ENCODE measurements around the gene SCAF1. TPM values are rescaled to one million over a fixed set of nuclear protein-coding genes. Genes with fewer than 3 reads are reported as not detected.
A peak's percentile ranks its signal among the peaks of the same experiment; 100 is the strongest.

Gene SCAF1
- total and polyA plus RNA-seq, 9 of the 15 experiments (the other 6 are each of a cell fraction or from before 2014, with no cell fraction given), result 0.20 to 79.0 (median 4.9) TPM

DNA sequence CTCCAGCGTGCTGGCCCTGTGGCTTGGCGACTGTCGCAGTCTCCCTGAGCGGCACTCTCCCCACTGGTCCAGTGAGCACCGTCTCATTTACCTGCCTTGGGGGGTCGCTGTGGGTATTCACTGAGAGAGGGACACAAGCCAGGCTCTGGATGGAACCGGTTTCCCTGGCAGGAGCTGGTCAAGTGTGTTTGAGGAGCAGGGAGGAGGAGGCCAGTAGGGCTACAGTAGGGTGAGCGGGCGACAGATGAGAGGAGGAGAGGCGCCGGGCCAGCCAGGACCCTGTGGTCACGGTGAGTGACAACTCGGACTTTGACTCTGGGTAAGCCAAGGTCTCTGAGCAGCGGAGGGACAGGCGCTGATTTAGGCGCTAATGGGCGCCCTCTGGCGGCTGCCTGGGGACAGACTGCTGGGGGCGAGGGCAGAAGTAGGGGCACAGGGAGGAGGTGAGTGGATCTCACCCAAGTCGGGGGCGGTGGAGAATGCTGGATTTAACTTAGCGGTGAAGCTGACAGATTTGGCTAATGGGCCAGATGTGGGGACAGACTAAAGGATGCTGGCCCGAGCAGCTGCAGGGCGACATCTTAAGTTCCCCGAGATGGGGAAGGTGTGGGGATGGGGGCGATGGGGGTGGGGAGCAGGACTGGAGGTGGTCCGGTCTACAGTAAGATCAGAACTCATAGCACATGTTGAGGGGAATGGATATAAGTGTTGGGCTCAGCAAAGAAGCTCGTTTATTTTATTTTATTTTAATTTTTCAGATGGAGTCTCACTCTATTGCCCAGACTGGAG is 30.3 kb downstream of the SCAF1 start (continued):
- TF ChIP-seq, protein P1, sequence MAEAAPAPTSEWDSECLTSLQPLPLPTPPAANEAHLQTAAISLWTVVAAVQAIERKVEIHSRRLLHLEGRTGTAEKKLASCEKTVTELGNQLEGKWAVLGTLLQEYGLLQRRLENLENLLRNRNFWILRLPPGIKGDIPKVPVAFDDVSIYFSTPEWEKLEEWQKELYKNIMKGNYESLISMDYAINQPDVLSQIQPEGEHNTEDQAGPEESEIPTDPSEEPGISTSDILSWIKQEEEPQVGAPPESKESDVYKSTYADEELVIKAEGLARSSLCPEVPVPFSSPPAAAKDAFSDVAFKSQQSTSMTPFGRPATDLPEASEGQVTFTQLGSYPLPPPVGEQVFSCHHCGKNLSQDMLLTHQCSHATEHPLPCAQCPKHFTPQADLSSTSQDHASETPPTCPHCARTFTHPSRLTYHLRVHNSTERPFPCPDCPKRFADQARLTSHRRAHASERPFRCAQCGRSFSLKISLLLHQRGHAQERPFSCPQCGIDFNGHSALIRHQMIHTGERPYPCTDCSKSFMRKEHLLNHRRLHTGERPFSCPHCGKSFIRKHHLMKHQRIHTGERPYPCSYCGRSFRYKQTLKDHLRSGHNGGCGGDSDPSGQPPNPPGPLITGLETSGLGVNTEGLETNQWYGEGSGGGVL (CRISPR knock-in tag; IDR thresholded peaks at IDR 0.05), result no peak
- TF ChIP-seq ZNF384 (IDR thresholded peaks at IDR 0.05; ENCODE audit: low read depth, low read length) (peak; percentile 29; the same call in 1 of the 2 replicates), ARNT (IDR thresholded peaks at IDR 0.05) (0 out of 4 replicates have a peak, but pooled peaks of 1 of the 2 experiments have one; percentile 54), MTA3 (IDR thresholded peaks at IDR 0.05; ENCODE audit: borderline replicate concordance) (peak; percentile 81; the same call in 1 of the 2 replicates), MXI1 (IDR thresholded peaks at IDR 0.05; ENCODE audit: low read depth, low read length) (no peak), NCOR1 (IDR thresholded peaks at IDR 0.05) (no peak), POU5F1 (IDR thresholded peaks at IDR 0.05; ENCODE audit: borderline replicate concordance, low read depth, low read length, partially characterized antibody) (no peak), PHTF2 (CRISPR knock-in tag; IDR thresholded peaks at IDR 0.05) (no peak), POLR2A (conservative IDR thresholded peaks at IDR 0.05) (no peak), HNRNPLL (IDR thresholded peaks at IDR 0.05; ENCODE audit: low read depth, low read length, poor library complexity, severe bottlenecking) (no peak), USF1 (CRISPR knock-in tag; IDR thresholded peaks at IDR 0.05) (no peak), ZBTB17 (CRISPR knock-in tag; IDR thresholded peaks at IDR 0.05) (no peak), TSC22D4 (tag; IDR thresholded peaks at IDR 0.05) (no peak), KDM1A (IDR thresholded peaks at IDR 0.05) (peak in 1 of 2 experiments; percentile 46; a peak in 1 of 4 replicates), LCOR (CRISPR knock-in tag; IDR thresholded peaks at IDR 0.05) (no peak; the same call in 1 of the 2 replicates), NFIC (IDR thresholded peaks at IDR 0.05) (peak; percentile 36; the same call in 1 of the 2 replicates), SMARCC2 (IDR thresholded peaks at IDR 0.05; ENCODE audit: low read depth) (no peak; the same call in 1 of the 2 replicates), LEF1 (IDR thresholded peaks at IDR 0.05) (peak; percentile 54; the same call in 1 of the 2 replicates)
- TF ChIP-seq, protein P2, sequence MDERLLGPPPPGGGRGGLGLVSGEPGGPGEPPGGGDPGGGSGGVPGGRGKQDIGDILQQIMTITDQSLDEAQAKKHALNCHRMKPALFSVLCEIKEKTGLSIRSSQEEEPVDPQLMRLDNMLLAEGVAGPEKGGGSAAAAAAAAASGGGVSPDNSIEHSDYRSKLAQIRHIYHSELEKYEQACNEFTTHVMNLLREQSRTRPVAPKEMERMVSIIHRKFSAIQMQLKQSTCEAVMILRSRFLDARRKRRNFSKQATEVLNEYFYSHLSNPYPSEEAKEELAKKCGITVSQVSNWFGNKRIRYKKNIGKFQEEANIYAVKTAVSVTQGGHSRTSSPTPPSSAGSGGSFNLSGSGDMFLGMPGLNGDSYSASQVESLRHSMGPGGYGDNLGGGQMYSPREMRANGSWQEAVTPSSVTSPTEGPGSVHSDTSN (CRISPR knock-in tag; IDR thresholded peaks at IDR 0.05; ENCODE audit: low read depth), result peak; percentile 61
- TF ChIP-seq, protein P2 (tag; conservative IDR thresholded peaks at IDR 0.05; ENCODE audit: low read depth), result peak; percentile 80
- TF ChIP-seq, protein P3, sequence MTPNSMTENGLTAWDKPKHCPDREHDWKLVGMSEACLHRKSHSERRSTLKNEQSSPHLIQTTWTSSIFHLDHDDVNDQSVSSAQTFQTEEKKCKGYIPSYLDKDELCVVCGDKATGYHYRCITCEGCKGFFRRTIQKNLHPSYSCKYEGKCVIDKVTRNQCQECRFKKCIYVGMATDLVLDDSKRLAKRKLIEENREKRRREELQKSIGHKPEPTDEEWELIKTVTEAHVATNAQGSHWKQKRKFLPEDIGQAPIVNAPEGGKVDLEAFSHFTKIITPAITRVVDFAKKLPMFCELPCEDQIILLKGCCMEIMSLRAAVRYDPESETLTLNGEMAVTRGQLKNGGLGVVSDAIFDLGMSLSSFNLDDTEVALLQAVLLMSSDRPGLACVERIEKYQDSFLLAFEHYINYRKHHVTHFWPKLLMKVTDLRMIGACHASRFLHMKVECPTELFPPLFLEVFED (CRISPR knock-in tag; conservative IDR thresholded peaks at IDR 0.05), result 0 out of 2 replicates have a peak, but pooled peaks have one; percentile 64

Measured in K562 (cell line).